Measurements from ENCODE around the gene IL21R. TPM values are rescaled to one million over a fixed set of nuclear protein-coding genes. Genes with fewer than 3 reads are reported as not detected.

IL21R gene
- total RNA-seq, 1 donor from 2014 or later = 167 TPM

DNA sequence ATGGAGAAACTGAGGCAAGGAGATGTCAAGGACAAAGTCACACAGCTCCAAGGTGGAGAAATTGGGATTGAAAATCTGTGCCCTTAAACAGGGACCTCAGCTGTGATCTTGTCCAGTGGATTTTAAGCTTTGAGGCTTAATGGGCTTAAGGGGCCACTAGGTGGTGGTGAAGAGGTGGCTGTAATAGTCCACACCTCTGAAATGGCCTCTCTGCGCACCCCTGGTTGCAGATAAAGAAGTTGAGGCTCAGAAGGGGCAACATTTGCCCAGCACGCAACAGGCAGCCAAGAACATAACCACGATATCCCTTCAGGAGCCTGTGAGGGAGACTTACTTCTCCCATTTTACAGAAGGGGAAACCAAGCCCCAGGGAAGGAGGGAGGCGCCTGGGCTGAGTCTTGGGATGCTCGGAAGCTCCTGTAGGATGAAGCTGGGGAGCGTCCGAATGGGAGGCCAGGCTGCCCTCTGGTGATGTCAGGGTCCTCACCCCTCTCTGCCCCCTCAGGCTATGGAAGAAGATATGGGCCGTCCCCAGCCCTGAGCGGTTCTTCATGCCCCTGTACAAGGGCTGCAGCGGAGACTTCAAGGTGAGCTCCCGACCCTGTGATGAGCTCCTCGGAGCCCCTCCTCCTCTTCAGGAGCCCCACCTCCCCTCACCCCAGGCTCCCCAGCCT is 43.7 kb downstream of the IL21R start:
- Mint-ChIP-seq H3K9me3 (no peaks in the 10 kb centered on the region), H3K4me3 (no peak overlapping the region), H3K4me1 (peaks cover 60% of the 10 kb centered on the region), H3K36me3 (ENCODE audit: low read depth) (peaks cover 95% of the 10 kb centered on the region), H3K27me3 (no peaks in the 10 kb centered on the region), H3K27ac (peak overlapping the region; percentile 12)
- no peak for DNase-seq
- ATAC-seq (ENCODE audit: low read depth) = no peak
- ChIA-PET POLR2A (interaction anchor here (0.7 to 15.9 kb wide), 9 partner anchors 8 to 212 kb away, joined by 3 to 464 read pairs (median 9); partner anchors contain the start of gene IL21R), CTCF (interaction anchor here (0.9 to 1.4 kb wide), 2 partner anchors 19 to 45 kb away, joined by 3 read pairs; no protein-coding TSS in a partner anchor)
- intact Hi-C loops (cut with micrococcal nuclease) = no loop called here
- TF ChIP-seq, protein P1, sequence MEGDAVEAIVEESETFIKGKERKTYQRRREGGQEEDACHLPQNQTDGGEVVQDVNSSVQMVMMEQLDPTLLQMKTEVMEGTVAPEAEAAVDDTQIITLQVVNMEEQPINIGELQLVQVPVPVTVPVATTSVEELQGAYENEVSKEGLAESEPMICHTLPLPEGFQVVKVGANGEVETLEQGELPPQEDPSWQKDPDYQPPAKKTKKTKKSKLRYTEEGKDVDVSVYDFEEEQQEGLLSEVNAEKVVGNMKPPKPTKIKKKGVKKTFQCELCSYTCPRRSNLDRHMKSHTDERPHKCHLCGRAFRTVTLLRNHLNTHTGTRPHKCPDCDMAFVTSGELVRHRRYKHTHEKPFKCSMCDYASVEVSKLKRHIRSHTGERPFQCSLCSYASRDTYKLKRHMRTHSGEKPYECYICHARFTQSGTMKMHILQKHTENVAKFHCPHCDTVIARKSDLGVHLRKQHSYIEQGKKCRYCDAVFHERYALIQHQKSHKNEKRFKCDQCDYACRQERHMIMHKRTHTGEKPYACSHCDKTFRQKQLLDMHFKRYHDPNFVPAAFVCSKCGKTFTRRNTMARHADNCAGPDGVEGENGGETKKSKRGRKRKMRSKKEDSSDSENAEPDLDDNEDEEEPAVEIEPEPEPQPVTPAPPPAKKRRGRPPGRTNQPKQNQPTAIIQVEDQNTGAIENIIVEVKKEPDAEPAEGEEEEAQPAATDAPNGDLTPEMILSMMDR (IDR thresholded peaks at IDR 0.05) = no peak

GRCh38 chr16:27446721-27447120 is 44.7 kb downstream of the IL21R start:
- no peaks in the 10 kb centered on the region for H3K9me3 Mint-ChIP-seq
- peak; percentile 54 for ATAC-seq (ENCODE audit: low read depth)
- no peak for DNase-seq
- peak overlapping the region; percentile 64 for H3K4me3 Mint-ChIP-seq
- H3K4me1 Mint-ChIP-seq = peaks cover 71% of the 10 kb centered on the region
- TF ChIP-seq, protein P1 (IDR thresholded peaks at IDR 0.05) = no peak
- H3K27me3 Mint-ChIP-seq = no peaks in the 10 kb centered on the region
- intact Hi-C loops (cut with micrococcal nuclease) = no loop called here
- POLR2A ChIA-PET = interaction anchor here (0.6 to 15.9 kb wide), 12 partner anchors 12 to 281 kb away, joined by 3 to 464 read pairs (median 6); partner anchors contain the start of genes IL21R and KDM8
- peak overlapping the region; percentile 83 for H3K27ac Mint-ChIP-seq
- CTCF ChIA-PET = interaction anchor here (1.0 kb wide), 2 partner anchors 9 to 40 kb away, joined by 3 read pairs; no protein-coding TSS in a partner anchor
- H3K36me3 Mint-ChIP-seq (ENCODE audit: low read depth) = peaks cover 90% of the 10 kb centered on the region

GRCh38 chr16:27447301-27447700 is 45.3 kb downstream of the IL21R start:
- ChIA-PET POLR2A (interaction anchor here (0.6 to 15.9 kb wide), 11 partner anchors 13 to 282 kb away, joined by 3 to 464 read pairs (median 6); partner anchors contain the start of genes IL21R and KDM8), CTCF (interaction anchor here (1.0 kb wide), 2 partner anchors 8 to 41 kb away, joined by 3 read pairs; no protein-coding TSS in a partner anchor)
- intact Hi-C loops (cut with micrococcal nuclease) = no loop called here
- H3K27ac Mint-ChIP-seq = peak overlapping the region; percentile 86
- H3K9me3 Mint-ChIP-seq = no peaks in the 10 kb centered on the region
- H3K4me3 Mint-ChIP-seq = peak overlapping the region; percentile 64
- no peak for DNase-seq
- H3K36me3 Mint-ChIP-seq (ENCODE audit: low read depth) = peaks cover 88% of the 10 kb centered on the region
- no peaks in the 10 kb centered on the region for H3K27me3 Mint-ChIP-seq
- TF ChIP-seq, protein P1 (IDR thresholded peaks at IDR 0.05) = no peak
- H3K4me1 Mint-ChIP-seq = peaks cover 77% of the 10 kb centered on the region
- no peak for ATAC-seq (ENCODE audit: low read depth)

DNA sequence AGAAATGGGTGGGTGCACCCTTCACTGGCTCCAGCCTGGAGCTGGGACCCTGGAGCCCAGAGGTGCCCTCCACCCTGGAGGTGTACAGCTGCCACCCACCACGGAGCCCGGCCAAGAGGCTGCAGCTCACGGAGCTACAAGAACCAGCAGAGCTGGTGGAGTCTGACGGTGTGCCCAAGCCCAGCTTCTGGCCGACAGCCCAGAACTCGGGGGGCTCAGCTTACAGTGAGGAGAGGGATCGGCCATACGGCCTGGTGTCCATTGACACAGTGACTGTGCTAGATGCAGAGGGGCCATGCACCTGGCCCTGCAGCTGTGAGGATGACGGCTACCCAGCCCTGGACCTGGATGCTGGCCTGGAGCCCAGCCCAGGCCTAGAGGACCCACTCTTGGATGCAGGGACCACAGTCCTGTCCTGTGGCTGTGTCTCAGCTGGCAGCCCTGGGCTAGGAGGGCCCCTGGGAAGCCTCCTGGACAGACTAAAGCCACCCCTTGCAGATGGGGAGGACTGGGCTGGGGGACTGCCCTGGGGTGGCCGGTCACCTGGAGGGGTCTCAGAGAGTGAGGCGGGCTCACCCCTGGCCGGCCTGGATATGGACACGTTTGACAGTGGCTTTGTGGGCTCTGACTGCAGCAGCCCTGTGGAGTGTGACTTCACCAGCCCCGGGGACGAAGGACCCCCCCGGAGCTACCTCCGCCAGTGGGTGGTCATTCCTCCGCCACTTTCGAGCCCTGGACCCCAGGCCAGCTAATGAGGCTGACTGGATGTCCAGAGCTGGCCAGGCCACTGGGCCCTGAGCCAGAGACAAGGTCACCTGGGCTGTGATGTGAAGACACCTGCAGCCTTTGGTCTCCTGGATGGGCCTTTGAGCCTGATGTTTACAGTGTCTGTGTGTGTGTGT is 46.8 kb downstream of the IL21R start:
- Mint-ChIP-seq H3K4me1 (peaks cover 90% of the 10 kb centered on the region), H3K9me3 (no peaks in the 10 kb centered on the region), H3K27me3 (no peaks in the 10 kb centered on the region), H3K4me3 (peak overlapping the region; percentile 85), H3K36me3 (ENCODE audit: low read depth) (peaks cover 73% of the 10 kb centered on the region), H3K27ac (peak overlapping the region; percentile 99)
- intact Hi-C loops (cut with micrococcal nuclease) = no loop called here
- ChIA-PET CTCF (interaction anchor here (3.3 kb wide), 1 partner anchor 269 kb away, joined by 11 read pairs; no protein-coding TSS in a partner anchor), POLR2A (interaction anchor here (0.7 to 15.9 kb wide), 15 partner anchors 8 to 245 kb away, joined by 3 to 464 read pairs (median 14); partner anchors contain the start of genes IL21R and KDM8)
- DNase-seq = no peak
- TF ChIP-seq, protein P1 (IDR thresholded peaks at IDR 0.05) = no peak
- no peak for ATAC-seq (ENCODE audit: low read depth)
